DND-41 (cell line): ENCODE results near the gene MYLIP.

Experiments
- EZH2 ChIP-seq: IDR thresholded peaks from 3 replicates; pipeline ENCODE4 v1.6.1; 2012; ENCODE audit warnings: borderline replicate concordance, low read depth, mild to moderate bottlenecking, moderate library complexity, low read length, inconsistent platforms; ENCODE audit not compliant: severe bottlenecking
- TF ChIP-seq, protein P1 (sequence below): IDR thresholded peaks from 2 replicates; pipeline ENCODE4 v1.5.1; 2012; ENCODE audit warnings: borderline replicate concordance, low read length, moderate library complexity, mild to moderate bottlenecking; ENCODE audit not compliant: poor library complexity, severe bottlenecking; ENCODE audit errors: extremely low read depth

GRCh38 chr6:16103722-16104121 lies 25.2 kb upstream of the MYLIP start:
- TF ChIP-seq, protein P1, sequence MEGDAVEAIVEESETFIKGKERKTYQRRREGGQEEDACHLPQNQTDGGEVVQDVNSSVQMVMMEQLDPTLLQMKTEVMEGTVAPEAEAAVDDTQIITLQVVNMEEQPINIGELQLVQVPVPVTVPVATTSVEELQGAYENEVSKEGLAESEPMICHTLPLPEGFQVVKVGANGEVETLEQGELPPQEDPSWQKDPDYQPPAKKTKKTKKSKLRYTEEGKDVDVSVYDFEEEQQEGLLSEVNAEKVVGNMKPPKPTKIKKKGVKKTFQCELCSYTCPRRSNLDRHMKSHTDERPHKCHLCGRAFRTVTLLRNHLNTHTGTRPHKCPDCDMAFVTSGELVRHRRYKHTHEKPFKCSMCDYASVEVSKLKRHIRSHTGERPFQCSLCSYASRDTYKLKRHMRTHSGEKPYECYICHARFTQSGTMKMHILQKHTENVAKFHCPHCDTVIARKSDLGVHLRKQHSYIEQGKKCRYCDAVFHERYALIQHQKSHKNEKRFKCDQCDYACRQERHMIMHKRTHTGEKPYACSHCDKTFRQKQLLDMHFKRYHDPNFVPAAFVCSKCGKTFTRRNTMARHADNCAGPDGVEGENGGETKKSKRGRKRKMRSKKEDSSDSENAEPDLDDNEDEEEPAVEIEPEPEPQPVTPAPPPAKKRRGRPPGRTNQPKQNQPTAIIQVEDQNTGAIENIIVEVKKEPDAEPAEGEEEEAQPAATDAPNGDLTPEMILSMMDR: no peak
- no peak for TF ChIP-seq EZH2
